Upper lobe of left lung (tissue), 4 donors: ENCODE data around the gene PTK6.

Source experiments
- EP300 ChIP-seq, 4 donors: sonication (generic); formaldehyde crosslinking; IDR thresholded peaks; one replicate each; pipeline ENCODE4 v1.5.1; 2017; ENCODE audit warnings: antibody characterized with exemption in 4 of 4, control low read depth in 2 of 4
- POLR2A ChIP-seq, 4 donors: fragments of 450-650 bp; IDR thresholded peaks; one replicate each; pipeline ENCODE4 v1.5.1; 2016 to 2017; ENCODE audit warnings: antibody characterized with exemption in 4 of 4, mild to moderate bottlenecking in 2 of 4
- TF ChIP-seq, protein P1 (sequence below), 6 experiments: fragments of 450-650 bp in 4 of 6; fragments of 200-600 bp in 2 of 6; sonication (generic) in 2 of 6; IDR thresholded peaks; one replicate each; pipeline ENCODE4 v1.5.1; 2016 to 2019; ENCODE audit warnings: antibody characterized with exemption in 6 of 6

DNA sequence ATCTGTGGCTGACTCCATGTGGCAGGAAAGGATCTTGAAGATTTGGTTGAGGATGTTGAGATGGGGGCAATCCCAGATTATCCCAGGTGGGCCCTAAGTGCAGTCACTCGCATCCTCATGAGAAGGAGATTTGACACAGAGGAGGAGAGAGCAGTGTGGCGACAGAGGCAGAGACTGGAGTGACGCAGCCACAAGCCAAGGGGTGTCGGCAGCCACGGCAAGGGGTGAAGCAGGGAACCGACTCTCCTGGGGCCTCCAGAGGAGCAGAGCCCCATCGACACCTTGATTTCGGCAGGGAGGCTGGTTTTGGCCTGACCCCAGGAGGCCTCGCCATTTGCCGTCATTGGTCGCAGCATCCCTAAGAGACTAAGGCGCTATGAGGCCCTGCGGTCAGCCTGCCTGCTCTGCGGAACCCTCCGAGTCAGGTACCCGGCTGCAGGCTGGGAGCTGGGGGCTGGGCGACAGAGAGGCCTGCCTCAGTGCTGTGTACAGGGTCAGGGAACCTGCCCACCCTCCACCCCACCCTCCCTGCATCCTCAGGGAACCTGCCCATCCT, 50.8 kb downstream of the PTK6 start:
- TF ChIP-seq, protein P1, sequence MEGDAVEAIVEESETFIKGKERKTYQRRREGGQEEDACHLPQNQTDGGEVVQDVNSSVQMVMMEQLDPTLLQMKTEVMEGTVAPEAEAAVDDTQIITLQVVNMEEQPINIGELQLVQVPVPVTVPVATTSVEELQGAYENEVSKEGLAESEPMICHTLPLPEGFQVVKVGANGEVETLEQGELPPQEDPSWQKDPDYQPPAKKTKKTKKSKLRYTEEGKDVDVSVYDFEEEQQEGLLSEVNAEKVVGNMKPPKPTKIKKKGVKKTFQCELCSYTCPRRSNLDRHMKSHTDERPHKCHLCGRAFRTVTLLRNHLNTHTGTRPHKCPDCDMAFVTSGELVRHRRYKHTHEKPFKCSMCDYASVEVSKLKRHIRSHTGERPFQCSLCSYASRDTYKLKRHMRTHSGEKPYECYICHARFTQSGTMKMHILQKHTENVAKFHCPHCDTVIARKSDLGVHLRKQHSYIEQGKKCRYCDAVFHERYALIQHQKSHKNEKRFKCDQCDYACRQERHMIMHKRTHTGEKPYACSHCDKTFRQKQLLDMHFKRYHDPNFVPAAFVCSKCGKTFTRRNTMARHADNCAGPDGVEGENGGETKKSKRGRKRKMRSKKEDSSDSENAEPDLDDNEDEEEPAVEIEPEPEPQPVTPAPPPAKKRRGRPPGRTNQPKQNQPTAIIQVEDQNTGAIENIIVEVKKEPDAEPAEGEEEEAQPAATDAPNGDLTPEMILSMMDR (IDR thresholded peaks at IDR 0.05): no peak
- no peak for TF ChIP-seq POLR2A (IDR thresholded peaks at IDR 0.05)
- TF ChIP-seq EP300 (IDR thresholded peaks at IDR 0.05): no peak
